Adrenal gland (tissue), 12 donors: ENCODE measurements around the gene PHF21A. TPM values are rescaled to one million over a fixed set of nuclear protein-coding genes. Genes with fewer than 3 reads are reported as not detected.
"Not testable (repeated sequence)": the region's sequence is repeated elsewhere in the genome, so short reads cannot be mapped to it uniquely, and the experiment has no call there.

Experiments
- DNase-seq, 7 donors: peaks; one replicate each; pipeline ENCODE4 v3.0.0-alpha.2; 2019 to 2020
- H3K27ac ChIP-seq, 5 donors: fragments of 200-600 bp; sonication (generic) in 4 of 5; 1 replicate in 3 of 5; 2 replicates in 2 of 5; pipeline versions ENCODE4 v1.5.1 to v1.8.0; 2016 to 2020; ENCODE audit warnings: mild to moderate bottlenecking in 1 of 5
- H3K27me3 ChIP-seq: fragments of 200-600 bp; 2 replicates; pipeline ENCODE4 v1.8.0; 2021
- H3K36me3 ChIP-seq, 2 donors: fragments of 200-600 bp; replicated peaks in 1 of 2; 1 replicate in 1 of 2; 2 replicates in 1 of 2; pipeline versions ENCODE4 v1.5.1 to v1.8.0; 2018 to 2022
- H3K4me1 ChIP-seq, 2 donors: fragments of 200-600 bp; replicated peaks in 1 of 2; 1 replicate in 1 of 2; 2 replicates in 1 of 2; pipeline versions ENCODE4 v1.5.1 to v1.8.0; 2018 to 2021
- H3K4me3 ChIP-seq, 4 donors: fragments of 200-600 bp; sonication (generic) in 3 of 4; one replicate each; pipeline ENCODE4 v1.5.1; 2016 to 2018
- H3K9me3 ChIP-seq, 3 donors: fragments of 200-600 bp; sonication (generic) in 1 of 3; replicated peaks in 1 of 3; 1 replicate in 2 of 3; 2 replicates in 1 of 3; pipeline versions ENCODE4 v1.5.1 to v1.8.0; 2016 to 2021
- POLR2A ChIP-seq, 2 donors: fragments of 450-650 bp; IDR thresholded peaks; one replicate each; pipeline ENCODE4 v1.6.1; 2017; ENCODE audit warnings: antibody characterized with exemption in 2 of 2, mild to moderate bottlenecking in 2 of 2, moderate library complexity in 1 of 2
- WGBS, 4 donors: extraction: QIAGEN DNeasy Blood & Tissue Kit in 2 of 4; methylation state at CpG; one replicate each; pipeline versions ENCODE4 v1.1.5 to v1.1.7; 2013 to 2017; 5-methylcytosine and 5-hydroxymethylcytosine counted together
- intact Hi-C, 2 donors: fragments of 100-400 bp; cut with DNase I; formaldehyde crosslinking; loops; one replicate each; pipeline versions ENCODE4 v1.14.1 to v1.15.0; 2022 to 2023
- polyA plus RNA-seq, 3 donors: library from polyadenylated mRNA; stranded (reverse); fragments of 200-250 nt in 2 of 3; fragments of 350-450 nt in 1 of 3; fragmentation: Illumina TruSeq in 1 of 3; extraction: RNeasy Lipid Tissue Mini Kit (QIAGEN cat#74804) in 1 of 3; gene quantifications; one replicate each; pipeline ENCODE4 v1.2.3, GENCODE V29; 2013 to 2014
- total RNA-seq, 9 donors: library from RNA; depleted of rRNA in 4 of 9; stranded (reverse); fragments of >200 nt in 4 of 9; fragments of 120-200 nt in 1 of 9; fragmentation: NEBNext Ultra II Directional in 1 of 9; extraction: Animal tissue kit (Norgen Biotek cat#: 25700) in 1 of 9; gene quantifications; one replicate each; pipeline versions ENCODE4 v1.1.0 to v1.2.4, GENCODE V29; 2013 to 2023
- TF ChIP-seq, protein P1 (sequence below), 6 experiments: fragments of 450-650 bp in 4 of 6; fragments of 200-600 bp in 2 of 6; sonication (generic) in 1 of 6; IDR thresholded peaks; 1 replicate in 5 of 6; 2 replicates in 1 of 6; pipeline versions ENCODE4 v1.5.1 to v1.8.0; 2016 to 2021; ENCODE audit warnings: antibody characterized with exemption in 6 of 6, mild to moderate bottlenecking in 2 of 6, moderate library complexity in 1 of 6
- donor health status: healthy with polysubstance abuse.
- donor health status: Bipolar disorder and iron deficiency.
- donor health status: DM: yes; HTN: yes; CAD: no.
- donor health status: DM: no; HTN: no; CAD: no.
- donor health status: DM: no; HTN: no; CAD: no.
- donor health status: DM: yes; HTN: yes; CAD: no.

PHF21A gene
- total and polyA plus RNA-seq, 12 donors, result 28.4 to 85.1 (median 40.0) TPM

GRCh38 chr11:45985212-45985611 lies 136.0 kb downstream of the PHF21A start:
- H3K36me3 ChIP-seq, result no peaks in the 10 kb centered on the region
- H3K27me3 ChIP-seq, result no peaks in the 10 kb centered on the region
- no peaks in the 10 kb centered on the region for H3K9me3 ChIP-seq
- WGBS, 4 donors, result 92 to 96% (median 94%) methylated on average over 1 of the region's 1 CpG
- no peak overlapping the region for H3K4me3 ChIP-seq
- no peak for DNase-seq
- peaks cover 4 to 22% of the 10 kb centered on the region in 2 donors for H3K4me1 ChIP-seq
- intact Hi-C loops, result no loop called here
- TF ChIP-seq, protein P1, sequence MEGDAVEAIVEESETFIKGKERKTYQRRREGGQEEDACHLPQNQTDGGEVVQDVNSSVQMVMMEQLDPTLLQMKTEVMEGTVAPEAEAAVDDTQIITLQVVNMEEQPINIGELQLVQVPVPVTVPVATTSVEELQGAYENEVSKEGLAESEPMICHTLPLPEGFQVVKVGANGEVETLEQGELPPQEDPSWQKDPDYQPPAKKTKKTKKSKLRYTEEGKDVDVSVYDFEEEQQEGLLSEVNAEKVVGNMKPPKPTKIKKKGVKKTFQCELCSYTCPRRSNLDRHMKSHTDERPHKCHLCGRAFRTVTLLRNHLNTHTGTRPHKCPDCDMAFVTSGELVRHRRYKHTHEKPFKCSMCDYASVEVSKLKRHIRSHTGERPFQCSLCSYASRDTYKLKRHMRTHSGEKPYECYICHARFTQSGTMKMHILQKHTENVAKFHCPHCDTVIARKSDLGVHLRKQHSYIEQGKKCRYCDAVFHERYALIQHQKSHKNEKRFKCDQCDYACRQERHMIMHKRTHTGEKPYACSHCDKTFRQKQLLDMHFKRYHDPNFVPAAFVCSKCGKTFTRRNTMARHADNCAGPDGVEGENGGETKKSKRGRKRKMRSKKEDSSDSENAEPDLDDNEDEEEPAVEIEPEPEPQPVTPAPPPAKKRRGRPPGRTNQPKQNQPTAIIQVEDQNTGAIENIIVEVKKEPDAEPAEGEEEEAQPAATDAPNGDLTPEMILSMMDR (IDR thresholded peaks at IDR 0.05), result no peak
- TF ChIP-seq POLR2A (IDR thresholded peaks at IDR 0.05), result no peak
- H3K27ac ChIP-seq, result no peak overlapping the region

DNA sequence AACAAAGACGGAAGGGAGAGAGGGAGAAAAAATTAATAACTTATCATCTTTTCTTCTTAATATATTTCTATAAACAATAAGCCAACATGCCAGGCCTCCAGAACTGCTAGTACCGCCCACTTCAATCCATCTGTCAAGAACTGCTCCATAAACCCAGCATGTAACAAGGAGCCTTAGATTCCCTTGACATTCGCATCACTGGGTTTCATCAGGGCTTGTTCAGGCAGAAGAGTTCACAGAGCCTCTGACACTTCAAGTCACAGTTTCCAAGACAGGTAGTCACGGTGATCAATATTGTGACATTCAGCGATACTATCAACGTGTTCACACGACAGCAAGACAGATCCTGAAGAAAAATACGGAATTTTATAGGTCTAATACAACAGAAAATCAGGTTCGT lies 137.1 kb downstream of the PHF21A start:
- peaks cover 0 to 8% of the 10 kb centered on the region in 2 donors for H3K36me3 ChIP-seq
- H3K9me3 ChIP-seq, result no peaks in the 10 kb centered on the region
- H3K4me1 ChIP-seq, result peaks cover 4 to 22% of the 10 kb centered on the region in 2 donors
- H3K27ac ChIP-seq, result no peak overlapping the region
- no peak for DNase-seq
- no peaks in the 10 kb centered on the region for H3K27me3 ChIP-seq
- intact Hi-C loops, result no loop called here
- TF ChIP-seq, protein P1 (IDR thresholded peaks at IDR 0.05), result no peak
- TF ChIP-seq POLR2A (IDR thresholded peaks at IDR 0.05), result no peak
- WGBS, 4 donors, result 86 to 89% (median 86%) methylated on average over 9 of the region's 9 CpGs
- H3K4me3 ChIP-seq, result no peak overlapping the region

- Histone ChIP-seq H3K27me3 (no peaks in the 10 kb centered on the region), H3K4me1 (peaks cover 4 to 22% of the 10 kb centered on the region in 2 donors), H3K36me3 (peaks cover 0 to 16% of the 10 kb centered on the region in 2 donors), H3K27ac (no peak overlapping the region), H3K4me3 (no peak overlapping the region), H3K9me3 (no peaks in the 10 kb centered on the region)
- no peak for DNase-seq
- intact Hi-C loops, result no loop called here
- no peak for TF ChIP-seq POLR2A (IDR thresholded peaks at IDR 0.05)
- TF ChIP-seq, protein P1 (IDR thresholded peaks at IDR 0.05), result no peak
- 62 to 72% (median 68%) methylated on average over 4 of the region's 4 CpGs for WGBS, 4 donors
Observed at GRCh38 chr11:45983471-45983845, 137.8 kb downstream of the PHF21A start.

DNA sequence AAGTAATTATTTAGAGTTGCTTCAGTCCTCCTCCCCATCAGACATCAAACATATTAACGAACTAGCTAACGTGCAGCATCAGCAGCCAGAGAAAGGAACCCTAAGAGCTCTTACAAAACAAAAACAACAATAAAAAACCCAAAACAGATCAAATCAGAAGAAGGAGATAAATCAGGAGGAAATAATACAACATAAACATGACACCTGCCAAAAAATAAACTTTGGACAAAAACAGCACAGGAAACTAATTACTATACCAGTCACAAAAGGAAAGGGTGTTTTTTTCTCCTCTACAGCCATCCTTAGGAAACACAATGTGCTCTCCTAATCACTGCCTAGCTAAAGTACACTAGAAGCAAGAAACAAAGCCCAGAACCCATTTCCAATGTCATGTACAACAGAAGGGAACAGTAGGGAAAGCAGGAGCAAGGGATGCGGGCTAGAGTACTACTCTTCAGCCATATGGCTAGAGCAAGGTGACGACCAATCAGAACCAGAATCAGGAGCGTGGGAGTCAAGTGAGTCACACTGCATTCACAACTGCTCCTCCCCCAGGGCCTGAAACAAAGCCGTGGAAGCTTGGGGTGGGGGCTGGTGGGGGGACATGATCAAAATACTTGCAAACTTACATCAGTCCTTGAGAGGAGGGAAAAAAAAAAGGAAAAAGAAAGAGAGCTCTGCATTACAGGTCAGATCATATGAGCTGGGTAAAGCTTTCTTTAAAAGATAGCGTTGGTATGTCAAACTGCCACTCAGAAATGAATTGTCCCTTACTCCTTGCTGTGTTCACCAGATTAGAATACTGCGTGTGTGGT lies 138.4 kb downstream of the PHF21A start:
- no peak overlapping the region for H3K27ac ChIP-seq
- no peaks in the 10 kb centered on the region for H3K9me3 ChIP-seq
- TF ChIP-seq, protein P1 (IDR thresholded peaks at IDR 0.05), result no peak
- no peak for TF ChIP-seq POLR2A (IDR thresholded peaks at IDR 0.05)
- peaks cover 0 to 22% of the 10 kb centered on the region in 2 donors for H3K36me3 ChIP-seq
- H3K4me3 ChIP-seq, result no peak overlapping the region
- WGBS, 4 donors, result 35 to 39% (median 37%) methylated on average over 8 of the region's 8 CpGs
- H3K4me1 ChIP-seq, result peaks cover 4 to 22% of the 10 kb centered on the region in 2 donors
- intact Hi-C loops, result no loop called here
- no peaks in the 10 kb centered on the region for H3K27me3 ChIP-seq
- DNase-seq, result peak; percentile 30 to 67 (median 46)

DNA sequence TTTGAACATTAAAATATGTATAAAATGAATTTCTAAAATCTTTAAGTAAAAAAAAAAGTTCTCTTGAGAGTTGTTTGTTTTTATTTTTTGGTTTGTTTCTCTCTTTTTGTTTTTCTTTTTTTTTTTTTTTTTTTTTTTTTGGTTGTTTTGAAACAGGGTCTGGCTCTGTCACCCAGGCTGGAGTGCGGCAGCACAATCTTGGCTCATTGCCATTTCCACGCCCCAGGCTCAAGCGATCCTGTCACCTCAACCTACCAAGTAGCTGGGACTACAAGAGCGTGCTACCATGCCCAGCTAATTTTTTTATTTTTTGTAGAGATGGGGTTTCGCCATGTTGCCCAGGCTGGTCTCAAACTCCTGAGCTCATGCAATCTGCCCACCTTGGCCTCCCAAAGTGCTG lies 139.4 kb downstream of the PHF21A start:
- H3K9me3 ChIP-seq, intact Hi-C loops, H3K4me3 ChIP-seq, H3K27ac ChIP-seq, H3K27me3 ChIP-seq: not testable (repeated sequence)
- Histone ChIP-seq H3K4me1 (peaks cover 4 to 22% of the 10 kb centered on the region in 2 donors), H3K36me3 (peaks cover 0 to 26% of the 10 kb centered on the region in 2 donors)
- 57 to 87% (median 72%) methylated on average over 5 of the region's 5 CpGs for WGBS, 4 donors
- peak in 6 of 7 donors; percentile 29 to 69 (median 41) for DNase-seq
